Activated naive CD4-positive, alpha-beta T cell treated with anti-CD3 and anti-CD28 coated beads, Interleukin-2, amount 50 U/mL, for 72 hours (primary cell): ENCODE data around the gene SLC28A1. TPM values are rescaled to one million over a fixed set of nuclear protein-coding genes. Genes with fewer than 3 reads are reported as not detected.
A peak's percentile ranks its signal among the peaks of the same experiment; 100 is the strongest.

Source experiments
- ATAC-seq, 2 donors: fragments of 150-1000 bp; cut with Tn5 transposase; 2 replicates each; pipeline ENCODE4 v1.10.0; 2021; ENCODE audit warnings: mild to moderate bottlenecking in 2 of 2, moderate library complexity in 2 of 2
- DNase-seq, 2 donors: peaks; one replicate each; pipeline ENCODE4 v3.0.0; 2021 to 2022; ENCODE audit warnings: low spot score in 2 of 2
- H3K27ac Mint-ChIP-seq, 2 donors: one replicate each; pipeline ENCODE4 v1.8.0; 2022; ENCODE audit warnings: mild to moderate bottlenecking in 2 of 2, mixed read lengths in 2 of 2
- H3K36me3 Mint-ChIP-seq, 2 donors: one replicate each; pipeline ENCODE4 v1.8.0; 2022; ENCODE audit warnings: mixed read lengths in 2 of 2
- H3K9me3 Mint-ChIP-seq, 2 donors: one replicate each; pipeline ENCODE4 v1.8.0; 2022; ENCODE audit warnings: mixed read lengths in 2 of 2
- total RNA-seq, 2 donors: library from RNA; stranded (reverse); gene quantifications; one replicate each; pipeline ENCODE4 v1.2.3, GENCODE V29; 2022

SLC28A1 gene
- total RNA-seq, 2 donors from 2014 or later, result 0.30 TPM; not detected in 1

DNA sequence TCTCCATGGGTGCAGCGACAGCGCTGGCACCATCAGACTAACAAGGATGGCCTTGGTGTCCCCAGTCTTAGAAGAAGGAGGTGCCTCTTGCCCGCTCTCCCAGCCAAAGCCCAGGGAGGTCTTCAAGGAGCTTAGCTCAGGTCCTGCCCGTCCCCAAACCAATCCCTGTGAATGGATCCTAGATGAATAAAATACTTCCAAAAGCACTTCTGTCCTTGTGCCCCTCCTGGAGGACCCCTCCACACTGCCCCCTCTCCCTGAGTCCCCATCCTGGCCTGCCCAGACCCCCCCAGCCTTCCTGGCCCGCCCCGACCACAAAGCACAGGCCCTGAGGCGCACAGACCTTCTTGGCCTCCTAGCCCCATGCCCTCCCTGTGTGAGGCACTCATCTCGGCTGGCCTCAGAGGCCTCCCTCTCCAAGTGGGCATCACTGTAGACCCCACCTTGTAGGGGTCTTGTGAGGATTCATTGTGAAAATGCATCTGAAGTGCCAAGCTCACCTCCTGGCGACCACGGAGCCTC, 8.4 kb downstream of the SLC28A1 start:
- no peaks in the 10 kb centered on the region for H3K36me3 Mint-ChIP-seq
- DNase-seq, result no peak
- ATAC-seq, result no peak
- H3K27ac Mint-ChIP-seq, result no peak overlapping the region
- no peaks in the 10 kb centered on the region for H3K9me3 Mint-ChIP-seq

- H3K36me3 Mint-ChIP-seq, result no peaks in the 10 kb centered on the region
- DNase-seq, result no peak
- no peak for ATAC-seq
- H3K27ac Mint-ChIP-seq, result peak overlapping the region in 1 of 2 donors; percentile 46
- no peaks in the 10 kb centered on the region for H3K9me3 Mint-ChIP-seq
These were observed 9.1 kb downstream of the SLC28A1 start for GRCh38 chr15:84893607-84894006.

DNA sequence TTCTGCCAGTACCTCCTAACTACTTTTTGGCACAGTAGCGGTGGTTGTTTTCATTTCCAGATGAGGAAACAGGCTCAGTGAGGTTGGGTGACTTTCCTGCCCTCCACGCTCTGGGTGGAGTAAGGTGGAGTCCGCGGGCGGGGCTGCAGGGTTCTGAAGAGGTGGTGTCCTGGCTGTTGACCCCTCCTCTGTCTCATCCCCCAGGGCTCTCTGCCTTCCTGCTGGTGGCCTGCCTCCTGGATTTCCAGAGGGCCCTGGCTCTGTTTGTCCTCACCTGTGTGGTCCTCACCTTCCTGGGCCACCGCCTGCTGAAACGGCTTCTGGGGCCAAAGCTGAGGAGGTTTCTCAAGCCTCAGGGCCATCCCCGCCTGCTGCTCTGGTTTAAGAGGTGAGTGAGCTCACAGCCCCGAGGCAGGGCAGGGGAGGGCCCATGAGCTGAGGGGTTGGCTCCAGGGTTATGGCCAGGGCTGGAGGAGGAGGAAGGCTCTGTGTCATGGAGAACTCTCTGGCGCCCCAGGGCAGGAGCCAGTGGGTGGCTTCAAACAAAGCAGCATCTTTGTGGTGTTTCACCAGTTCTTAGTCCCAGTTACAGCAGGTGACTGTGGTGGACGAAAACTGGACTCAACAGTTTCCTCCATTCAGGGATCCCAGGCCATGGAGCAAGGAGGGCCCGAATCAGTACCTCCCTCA, 10.4 kb downstream of the SLC28A1 start:
- Mint-ChIP-seq H3K27ac (no peak overlapping the region), H3K9me3 (no peaks in the 10 kb centered on the region), H3K36me3 (peaks cover 0 to 10% of the 10 kb centered on the region in 2 donors)
- no peak for ATAC-seq
- no peak for DNase-seq

GRCh38 chr15:84898761-84899160, 14.3 kb downstream of the SLC28A1 start:
- no peak overlapping the region for H3K27ac Mint-ChIP-seq
- no peak for DNase-seq
- no peak for ATAC-seq
- H3K36me3 Mint-ChIP-seq, result peaks cover 0 to 10% of the 10 kb centered on the region in 2 donors
- no peaks in the 10 kb centered on the region for H3K9me3 Mint-ChIP-seq

DNA sequence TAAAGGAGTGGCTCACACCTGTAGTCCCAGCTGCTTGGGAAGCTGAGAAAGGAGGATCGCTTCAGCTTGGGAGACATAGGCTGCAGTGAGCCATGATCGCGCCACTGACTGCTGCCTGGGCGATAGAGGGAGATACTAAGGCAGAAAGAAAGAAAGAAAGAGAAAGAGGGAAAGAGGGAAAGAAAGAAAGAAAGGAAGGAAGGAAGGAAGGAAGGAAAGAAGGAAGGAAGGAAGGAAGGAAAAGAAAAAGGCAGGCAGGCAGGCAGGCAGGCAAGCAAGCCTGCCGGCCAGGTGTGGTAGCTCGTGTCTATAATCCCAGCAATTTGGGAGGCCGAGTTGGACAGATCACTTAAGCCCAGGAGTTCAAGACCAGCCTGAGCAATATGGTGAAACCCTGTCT, 15.3 kb downstream of the SLC28A1 start:
- ATAC-seq (no peak), DNase-seq (no peak)
- Mint-ChIP-seq H3K36me3 (peaks cover 0 to 10% of the 10 kb centered on the region in 2 donors), H3K27ac (no peak overlapping the region), H3K9me3 (no peaks in the 10 kb centered on the region)

DNA sequence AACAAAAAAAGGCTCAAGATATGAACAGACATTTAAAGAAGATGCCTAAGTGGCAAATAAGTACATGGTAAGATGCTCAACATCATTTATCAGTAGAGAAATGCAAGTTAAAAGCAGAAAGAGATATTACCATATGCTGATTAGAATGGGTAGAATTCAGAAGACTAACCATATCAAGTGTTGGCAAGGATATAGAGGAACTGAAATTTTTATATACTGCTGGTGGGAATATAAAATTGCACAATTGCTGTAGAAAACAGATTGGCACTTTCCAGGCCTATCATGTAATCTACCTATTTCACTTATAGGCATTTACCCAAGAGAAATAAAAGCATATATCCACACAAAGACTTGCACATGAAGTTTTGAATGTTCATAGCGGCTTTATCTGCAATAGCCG, 17.1 kb downstream of the SLC28A1 start:
- Mint-ChIP-seq H3K36me3 (peaks cover 0 to 10% of the 10 kb centered on the region in 2 donors), H3K27ac (no peak overlapping the region), H3K9me3 (no peaks in the 10 kb centered on the region)
- no peak for DNase-seq
- no peak for ATAC-seq

DNA sequence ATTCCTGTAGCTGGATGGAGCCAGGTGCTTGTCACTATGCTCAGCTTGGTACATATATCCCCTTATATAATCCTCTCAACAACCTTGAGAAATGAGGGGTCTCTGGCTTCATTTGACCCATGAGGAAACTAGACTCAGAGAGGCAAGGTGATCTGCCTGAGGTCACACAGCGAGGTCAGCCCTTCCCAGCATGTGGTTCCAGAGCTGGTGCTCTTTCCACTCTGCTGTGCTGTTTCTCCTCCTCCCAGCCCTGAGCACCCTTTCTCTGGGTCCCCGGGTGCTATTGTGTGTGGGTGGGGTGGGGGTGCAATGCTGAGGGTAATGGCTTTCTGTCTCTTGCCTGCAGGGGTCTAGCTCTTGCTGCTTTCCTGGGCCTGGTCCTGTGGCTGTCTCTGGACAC, 19.3 kb downstream of the SLC28A1 start:
- DNase-seq, result no peak
- H3K36me3 Mint-ChIP-seq, result peaks cover 0 to 10% of the 10 kb centered on the region in 2 donors
- ATAC-seq, result no peak
- no peaks in the 10 kb centered on the region for H3K9me3 Mint-ChIP-seq
- peak overlapping the region in 1 of 2 donors; percentile 17 for H3K27ac Mint-ChIP-seq

DNA sequence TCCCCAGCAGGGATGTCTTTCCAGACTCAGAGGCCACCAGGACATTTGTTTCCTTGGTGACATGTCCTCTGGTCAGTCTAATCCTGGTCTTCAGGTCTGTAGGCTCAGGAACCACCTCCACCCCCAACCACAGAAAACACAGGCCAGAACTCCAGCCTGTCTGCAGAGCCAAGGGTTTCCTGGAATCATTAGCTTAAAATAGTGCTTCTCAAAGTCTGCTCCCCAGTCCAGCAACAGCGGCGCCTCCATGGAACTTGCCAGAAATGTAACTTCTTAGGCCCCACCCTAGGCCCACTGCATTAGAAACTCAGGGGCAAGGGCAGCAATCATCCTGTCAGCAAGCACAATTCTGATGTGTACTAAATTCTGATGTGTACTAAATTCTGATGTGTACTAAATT, 20.0 kb downstream of the SLC28A1 start:
- peak overlapping the region; percentile 17 to 36 for H3K27ac Mint-ChIP-seq
- DNase-seq, result no peak
- no peak for ATAC-seq
- H3K9me3 Mint-ChIP-seq, result no peaks in the 10 kb centered on the region
- H3K36me3 Mint-ChIP-seq, result peaks cover 0 to 3% of the 10 kb centered on the region in 2 donors

- Mint-ChIP-seq H3K9me3 (no peaks in the 10 kb centered on the region), H3K36me3 (no peaks in the 10 kb centered on the region), H3K27ac (peak overlapping the region; percentile 17 to 68)
- DNase-seq, result no peak
- no peak for ATAC-seq
These were observed 20.8 kb downstream of the SLC28A1 start for GRCh38 chr15:84905016-84905916.

DNA sequence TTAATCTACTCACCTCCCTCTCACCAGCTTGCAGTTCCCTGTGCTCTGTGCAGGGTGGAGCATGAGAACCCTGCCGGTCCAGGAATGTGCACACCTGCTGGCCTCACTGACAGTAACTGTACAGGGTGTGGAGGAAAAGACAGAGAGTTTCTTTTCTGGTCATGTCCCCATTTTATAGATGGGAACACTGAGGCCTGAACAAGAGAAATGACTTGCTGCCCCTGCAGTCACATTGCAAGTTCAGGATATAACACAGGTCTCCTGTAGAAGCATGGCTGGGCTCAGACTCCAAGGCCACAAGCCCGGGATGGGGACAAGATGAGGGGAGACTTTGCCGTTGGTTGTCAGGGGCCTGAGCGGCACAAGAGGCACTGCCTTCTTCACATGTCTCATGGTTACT, 23.3 kb downstream of the SLC28A1 start:
- no peaks in the 10 kb centered on the region for H3K9me3 Mint-ChIP-seq
- no peak overlapping the region for H3K27ac Mint-ChIP-seq
- DNase-seq (no peak), ATAC-seq (no peak)
- no peaks in the 10 kb centered on the region for H3K36me3 Mint-ChIP-seq

DNA sequence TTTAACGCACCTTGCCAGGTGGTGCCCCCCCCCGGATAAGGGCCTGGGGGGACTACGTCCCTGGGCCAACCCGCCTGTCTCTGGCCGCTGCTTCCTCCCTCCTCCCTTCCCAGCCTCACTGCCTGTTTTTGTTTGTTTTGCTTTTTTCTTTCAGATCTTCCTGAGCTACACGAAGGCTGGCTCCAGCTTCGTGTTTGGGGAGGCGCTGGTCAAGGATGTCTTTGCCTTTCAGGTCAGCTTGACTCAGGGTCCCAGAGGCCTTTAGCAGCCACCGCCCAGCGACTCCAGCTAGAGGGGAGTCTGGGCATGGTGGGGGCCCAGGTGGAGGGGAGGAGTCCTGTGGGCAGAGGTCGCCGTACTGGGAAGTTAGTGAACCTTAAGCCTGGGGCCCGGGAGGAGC, 24.1 kb downstream of the SLC28A1 start:
- no peak for DNase-seq
- H3K27ac Mint-ChIP-seq, result peak overlapping the region in 1 of 2 donors; percentile 85
- no peak for ATAC-seq
- H3K36me3 Mint-ChIP-seq, result no peaks in the 10 kb centered on the region
- no peaks in the 10 kb centered on the region for H3K9me3 Mint-ChIP-seq

DNA sequence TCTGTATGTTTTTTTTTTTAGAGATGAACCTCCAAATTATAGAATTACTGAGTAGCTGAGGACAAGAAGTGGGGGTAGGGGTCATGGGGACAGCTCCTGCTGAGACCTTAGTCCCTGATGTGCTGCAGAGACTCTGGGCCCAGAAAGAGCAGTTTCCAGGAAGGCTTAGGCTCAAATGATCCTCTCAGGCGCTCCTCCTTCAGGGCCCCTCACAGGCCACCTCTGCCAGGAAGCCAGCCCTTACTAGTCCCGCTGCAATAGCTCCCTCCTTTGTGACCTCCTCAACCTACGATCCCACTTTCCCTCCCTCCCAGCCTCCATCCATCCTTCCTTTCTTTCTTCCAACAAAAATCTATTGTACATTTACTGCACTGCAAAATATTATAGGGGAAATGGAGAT, 24.6 kb downstream of the SLC28A1 start:
- no peak for DNase-seq
- ATAC-seq, result no peak
- Mint-ChIP-seq H3K27ac (peak overlapping the region in 1 of 2 donors; percentile 85), H3K9me3 (no peaks in the 10 kb centered on the region), H3K36me3 (no peaks in the 10 kb centered on the region)

GRCh38 chr15:84909782-84910181, 25.3 kb downstream of the SLC28A1 start:
- H3K36me3 Mint-ChIP-seq, result peaks cover 0 to 2% of the 10 kb centered on the region in 2 donors
- H3K9me3 Mint-ChIP-seq, result no peaks in the 10 kb centered on the region
- H3K27ac Mint-ChIP-seq, result no peak overlapping the region
- no peak for ATAC-seq
- no peak for DNase-seq

DNA sequence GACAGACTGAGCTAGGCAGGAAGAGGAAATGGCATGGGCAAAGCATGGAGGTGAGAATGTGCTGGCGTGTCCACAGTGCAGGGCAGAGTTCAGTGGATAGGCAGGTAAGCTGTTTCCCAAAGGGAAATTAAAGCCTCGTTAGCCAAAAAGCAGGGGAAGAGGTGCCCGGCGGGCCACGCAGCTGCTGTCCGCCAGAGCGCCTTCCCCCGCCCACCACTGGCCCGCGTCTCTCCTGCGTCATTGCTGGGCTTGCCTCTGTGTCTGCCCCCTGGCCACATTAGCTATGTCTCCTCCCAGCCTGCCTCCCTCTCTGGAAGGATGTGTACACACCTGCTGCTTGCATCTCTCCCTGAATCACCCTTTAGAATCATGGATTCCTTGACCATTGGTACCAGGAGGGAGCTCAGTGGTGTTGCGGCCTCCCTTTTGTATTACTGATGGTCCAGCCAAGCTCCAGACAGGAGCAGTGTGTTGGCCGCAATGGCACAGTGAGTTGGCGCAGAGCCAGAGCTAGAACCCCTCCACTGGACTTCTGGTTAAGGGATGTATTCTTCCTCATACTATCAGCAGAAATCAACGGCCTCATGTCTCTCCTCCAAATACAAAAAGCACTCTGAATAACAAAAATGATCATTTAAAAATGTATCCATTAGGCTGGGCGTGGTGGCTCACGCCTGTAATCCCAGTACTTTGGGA, 26.6 kb downstream of the SLC28A1 start:
- peaks cover 0 to 5% of the 10 kb centered on the region in 2 donors for H3K36me3 Mint-ChIP-seq
- ATAC-seq, result no peak
- H3K27ac Mint-ChIP-seq, result no peak overlapping the region
- H3K9me3 Mint-ChIP-seq, result no peaks in the 10 kb centered on the region
- no peak for DNase-seq

- DNase-seq (no peak), ATAC-seq (peak in 1 of 2 donors; percentile 42)
- H3K27ac Mint-ChIP-seq, result peak overlapping the region in 1 of 2 donors; percentile 25
- no peaks in the 10 kb centered on the region for H3K9me3 Mint-ChIP-seq
- peaks cover 0 to 5% of the 10 kb centered on the region in 2 donors for H3K36me3 Mint-ChIP-seq
These were observed 27.6 kb downstream of the SLC28A1 start for GRCh38 chr15:84911879-84912660.

- Mint-ChIP-seq H3K27ac (no peak overlapping the region), H3K9me3 (no peaks in the 10 kb centered on the region), H3K36me3 (peaks cover 0 to 5% of the 10 kb centered on the region in 2 donors)
- no peak for ATAC-seq
- no peak for DNase-seq
These were observed 28.9 kb downstream of the SLC28A1 start for GRCh38 chr15:84913360-84913723.
